GM04503 (cell line): Measurements from ENCODE around the gene THAP12.
A peak's percentile ranks its signal among the peaks of the same experiment; 100 is the strongest.
"Not testable (repeated sequence)": the region's sequence is repeated elsewhere in the genome, so short reads cannot be mapped to it uniquely, and the experiment has no call there.

ENCODE experiments used
- DNase-seq: peaks from one replicate; pipeline ENCODE4 v3.0.0-alpha.2; 2012; ENCODE audit warnings: low read depth

THAP12 gene

DNA sequence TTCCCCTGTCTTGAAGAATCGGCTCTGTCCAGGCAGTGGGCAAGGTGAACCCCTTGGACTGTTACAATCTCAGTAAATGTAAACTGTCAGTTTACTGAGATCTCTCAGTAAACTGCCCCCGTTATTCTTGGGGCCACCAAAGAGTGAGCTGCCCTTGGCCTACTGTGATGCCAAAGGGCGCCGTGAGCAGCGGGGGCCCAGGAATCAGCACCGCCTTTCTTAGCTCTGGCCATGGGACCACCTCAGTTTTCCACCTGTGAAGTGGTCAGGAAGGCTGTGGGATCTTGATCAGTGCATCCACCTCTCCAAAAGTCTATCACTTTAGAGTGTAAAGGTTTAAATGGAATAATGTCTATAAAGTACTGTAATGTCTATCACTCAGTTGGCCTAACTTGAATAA is 57.1 kb downstream of the THAP12 start:
- no peak for DNase-seq

GRCh38 chr11:76323375-76323774 is 57.6 kb downstream of the THAP12 start:
- not testable (repeated sequence) for DNase-seq

- no peak for DNase-seq
These were observed 58.0 kb downstream of the THAP12 start for GRCh38 chr11:76322942-76323341.

DNA sequence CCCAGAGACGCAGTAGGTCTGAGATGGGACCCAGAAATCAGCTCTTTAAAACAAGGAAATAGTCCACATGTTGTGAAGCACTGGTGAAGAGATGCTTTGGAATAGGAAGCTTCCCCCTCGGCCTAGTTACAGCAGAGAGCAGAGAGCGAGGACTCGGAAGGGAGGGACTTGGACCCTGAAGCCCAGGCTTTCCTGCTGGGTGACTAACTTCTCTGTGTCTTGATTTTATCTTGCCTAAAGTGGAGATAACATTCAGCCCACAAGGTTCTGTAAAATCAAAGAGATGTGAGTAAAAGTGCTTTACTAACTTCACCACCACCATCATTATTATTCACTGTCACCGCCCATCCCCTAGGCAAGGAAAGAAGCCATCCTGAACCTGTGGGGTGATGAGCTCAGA is 58.4 kb downstream of the THAP12 start:
- no peak for DNase-seq

DNA sequence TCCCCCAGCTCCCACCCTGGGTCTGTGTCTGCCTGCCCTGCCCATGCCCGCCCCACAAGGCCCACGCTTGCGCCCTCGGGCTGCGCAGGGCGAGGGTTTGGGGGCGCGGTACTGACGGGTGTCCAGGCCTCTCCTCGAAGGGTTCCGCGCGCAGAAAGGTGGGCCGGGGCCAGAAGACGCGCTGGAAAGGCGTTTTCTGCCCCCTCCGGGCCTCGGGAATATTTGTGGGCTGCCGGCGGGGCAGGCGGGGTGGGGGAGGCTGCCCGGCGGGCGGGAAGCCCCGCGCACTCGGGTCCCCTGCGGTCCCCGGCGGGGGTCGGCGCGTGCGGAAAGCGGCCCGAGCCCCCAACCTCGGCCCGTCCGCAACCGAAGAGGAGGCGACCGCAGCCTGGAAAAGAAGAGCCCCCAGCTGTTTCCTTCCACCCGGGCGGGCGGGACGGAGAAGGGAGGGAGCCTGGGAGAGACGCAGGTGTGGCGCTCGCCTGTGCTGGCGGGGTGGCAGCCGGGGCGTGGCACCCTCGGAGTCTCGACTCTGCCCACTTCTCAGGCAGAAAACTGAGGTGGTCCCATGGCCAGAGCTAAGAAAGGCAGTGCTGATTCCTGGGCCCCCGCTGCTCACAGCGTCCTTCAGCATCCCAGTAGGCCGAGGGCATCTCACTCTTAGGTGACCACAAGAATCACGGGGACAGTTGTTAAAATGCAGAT is 59.0 kb downstream of the THAP12 start:
- no peak for DNase-seq

GRCh38 chr11:76321340-76321739 is 59.6 kb downstream of the THAP12 start:
- no peak for DNase-seq

GRCh38 chr11:76320929-76321328 is 60.0 kb downstream of the THAP12 start:
- DNase-seq, result no peak

- not testable (repeated sequence) for DNase-seq
These were observed 61.1 kb downstream of the THAP12 start for GRCh38 chr11:76319798-76320197.

GRCh38 chr11:76318744-76319384 is 62.1 kb downstream of the THAP12 start:
- DNase-seq, result no peak

GRCh38 chr11:76317296-76317695 is 63.6 kb downstream of the THAP12 start:
- no peak for DNase-seq

- no peak for DNase-seq
These were observed 64.2 kb downstream of the THAP12 start for GRCh38 chr11:76316726-76317125.

DNA sequence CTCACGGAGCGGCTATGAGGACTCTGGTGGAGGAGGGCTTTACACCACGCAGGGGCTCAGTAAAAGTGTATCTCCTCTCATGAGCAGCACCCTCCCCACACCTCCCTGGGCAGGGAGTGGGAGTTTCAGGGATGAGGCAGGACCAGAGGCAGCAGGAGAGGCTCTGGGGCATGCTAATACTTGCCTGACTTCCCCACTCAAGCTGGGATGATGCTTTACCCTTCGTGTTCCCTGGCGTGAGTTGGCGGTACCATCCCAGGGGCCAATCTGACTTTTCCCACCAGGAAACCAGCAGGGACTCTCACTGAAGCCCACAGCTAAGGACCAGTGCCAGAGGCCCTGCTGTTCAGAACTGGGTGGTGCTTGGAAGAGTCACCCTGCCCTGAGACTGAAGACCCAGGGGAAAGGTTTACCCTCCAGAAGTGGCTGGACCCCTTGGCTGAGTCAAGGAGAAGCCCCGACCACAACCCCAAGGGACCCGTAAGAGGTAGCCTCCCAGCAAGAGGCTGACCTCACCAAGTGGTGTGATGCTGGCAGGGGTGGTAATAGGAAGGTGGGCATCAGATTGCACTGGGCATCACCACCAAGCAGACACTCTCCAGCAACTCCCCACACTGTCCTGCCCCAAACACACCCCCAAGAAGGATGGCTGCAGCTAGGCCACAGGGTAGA is 65.6 kb downstream of the THAP12 start:
- no peak for DNase-seq

DNA sequence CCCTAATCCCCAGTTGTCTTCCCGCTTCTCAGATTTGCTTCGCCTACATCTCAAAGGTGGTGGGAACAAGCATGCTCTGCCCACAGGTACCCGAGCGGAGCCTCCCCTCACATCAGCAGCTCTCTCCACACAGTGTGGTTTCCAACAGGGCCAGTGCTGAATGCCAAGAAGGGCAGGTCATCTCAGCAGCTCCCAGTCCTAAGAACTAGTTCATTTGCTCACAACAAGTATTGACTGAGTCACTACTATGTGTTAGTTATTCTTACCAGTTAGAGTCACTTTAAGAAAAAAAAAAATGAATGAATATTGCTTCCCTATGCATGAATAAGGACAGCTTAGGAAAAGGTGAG is 66.2 kb downstream of the THAP12 start:
- DNase-seq, result peak; percentile 19

DNA sequence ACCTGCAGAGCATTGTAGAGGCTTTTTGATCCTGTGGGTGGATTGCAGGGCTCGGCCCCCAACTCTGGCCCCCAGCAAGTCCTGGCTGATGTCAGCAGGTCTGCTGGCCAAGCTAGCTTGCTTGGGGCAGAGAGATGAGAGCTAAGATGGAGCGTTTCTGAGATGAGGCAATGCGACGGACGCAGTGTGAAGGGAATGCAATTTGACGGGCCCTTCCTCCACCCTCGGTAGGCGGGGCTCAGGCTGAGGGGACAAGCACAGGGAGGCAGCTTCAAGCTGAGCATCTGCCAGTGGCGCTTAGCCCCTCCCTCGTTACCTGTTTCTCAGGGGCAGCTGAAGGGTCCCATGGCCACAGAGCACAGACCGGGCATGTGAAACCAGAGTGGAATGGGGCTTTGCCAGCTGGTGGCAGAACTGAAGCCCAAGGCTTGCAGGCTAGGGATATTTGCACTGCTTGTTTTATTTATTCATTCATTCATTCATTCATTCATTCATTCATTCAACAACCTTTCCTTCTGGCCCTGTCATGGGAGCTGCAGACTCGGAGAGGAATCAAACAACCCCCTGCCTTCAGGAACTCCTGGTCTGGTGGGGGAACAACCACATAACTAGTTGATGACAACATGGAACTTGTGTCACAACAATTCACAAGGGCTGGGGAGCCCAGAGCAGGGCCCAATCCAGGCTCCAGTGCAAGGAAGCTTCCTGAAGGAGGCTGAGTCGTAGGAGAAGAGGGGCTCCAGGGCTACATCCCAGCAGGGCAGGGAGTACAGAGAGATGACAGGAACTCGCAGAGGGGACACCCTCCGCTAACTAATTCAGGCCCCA is 66.8 kb downstream of the THAP12 start:
- no peak for DNase-seq

- no peak for DNase-seq
These were observed 67.7 kb downstream of the THAP12 start for GRCh38 chr11:76313271-76313670.

GRCh38 chr11:76310832-76311595 is 69.9 kb downstream of the THAP12 start:
- no peak for DNase-seq

DNA sequence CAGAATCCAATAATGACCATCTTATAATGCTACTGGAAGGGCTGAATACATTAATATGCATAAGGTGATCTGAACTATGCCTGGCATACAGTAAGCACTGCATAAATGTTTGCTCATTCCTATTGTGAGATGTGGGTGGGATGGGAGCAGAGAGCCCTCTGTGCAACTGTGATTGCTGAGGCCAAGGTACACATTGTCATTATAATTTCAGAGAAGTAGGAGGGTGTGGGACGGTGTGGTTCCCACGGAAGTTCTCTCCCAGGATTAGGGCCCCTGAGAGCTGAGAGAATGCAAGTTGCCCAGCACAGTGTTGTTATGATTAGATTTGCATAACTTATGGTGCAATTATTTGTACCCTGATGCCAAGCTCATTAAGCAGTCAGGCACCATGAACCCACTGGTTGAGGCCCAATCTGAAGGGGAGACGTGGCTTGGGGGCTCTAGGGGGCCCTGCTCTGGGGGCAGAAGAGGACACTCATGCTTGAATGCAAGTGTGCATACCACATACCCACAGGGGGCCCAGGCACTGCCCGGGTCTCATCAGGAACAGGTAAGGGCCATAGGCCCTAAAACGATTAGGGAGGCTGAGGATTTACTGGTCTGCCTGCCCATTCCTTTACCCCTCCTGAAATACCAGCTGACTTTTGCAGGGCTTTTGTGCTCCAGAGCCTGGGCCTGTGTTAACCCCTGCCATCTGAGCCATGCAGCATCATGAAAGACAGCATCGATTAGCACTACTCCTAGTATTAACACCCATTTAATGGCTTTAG is 72.8 kb downstream of the THAP12 start:
- DNase-seq, result no peak

GRCh38 chr11:76307396-76307795 is 73.5 kb downstream of the THAP12 start:
- no peak for DNase-seq

DNA sequence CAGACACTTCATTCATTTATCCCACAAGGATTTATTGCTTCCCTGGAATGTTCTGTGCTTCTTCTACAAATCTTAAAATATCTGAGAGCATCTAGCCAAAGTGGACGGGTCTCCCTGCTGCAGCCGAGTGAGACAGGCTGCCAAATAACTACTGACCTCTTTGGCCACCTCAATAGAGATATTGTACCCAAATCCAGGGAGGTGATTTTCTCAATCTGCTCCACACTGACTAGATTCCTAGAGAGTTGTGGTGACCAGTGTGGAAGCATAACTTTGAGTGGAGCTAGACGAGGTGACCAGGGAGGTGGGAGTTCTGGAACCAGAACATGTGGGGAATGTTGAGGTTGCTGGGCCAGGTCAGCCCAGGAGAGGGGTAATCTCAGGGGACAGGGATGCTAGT is 77.5 kb downstream of the THAP12 start:
- DNase-seq, result no peak

- no peak for DNase-seq
These were observed 77.9 kb downstream of the THAP12 start for GRCh38 chr11:76302996-76303395.
